ENCODE measurements around the gene NDUFS8. TPM values are rescaled to one million over a fixed set of nuclear protein-coding genes. Genes with fewer than 3 reads are reported as not detected.

Gene NDUFS8
- total and polyA plus RNA-seq, 2 experiments from 2014 or later, result 114 to 219 TPM

DNA sequence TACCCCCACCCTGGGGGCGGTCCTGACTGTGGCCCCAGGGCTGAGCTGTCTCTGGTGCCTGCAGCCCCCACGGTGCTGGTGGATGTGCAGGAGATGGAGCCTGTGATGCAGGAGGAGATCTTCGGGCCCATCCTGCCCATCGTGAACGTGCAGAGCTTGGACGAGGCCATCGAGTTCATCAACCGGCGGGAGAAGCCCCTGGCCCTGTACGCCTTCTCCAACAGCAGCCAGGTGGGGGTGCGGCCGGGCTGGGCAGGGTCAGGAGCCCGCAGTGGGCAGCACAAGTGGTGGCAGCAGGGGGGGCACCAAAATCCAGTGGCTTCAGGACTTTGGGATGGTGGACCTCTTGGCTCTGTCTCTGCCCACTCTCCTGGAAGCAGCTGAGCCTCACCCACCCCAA, 8.0 kb upstream of the NDUFS8 start:
- in situ Hi-C loops (cut with MboI), result no loop called here
- peaks cover 5% of the 10 kb centered on the region; the same call in 1 of the 2 replicates for H3F3A ChIP-seq (ENCODE audit: insufficient read depth)
- no peaks in the 10 kb centered on the region for H3K27me3 ChIP-seq (replicated peaks; ENCODE audit: insufficient read depth)
- no peak overlapping the region for H2AFZ ChIP-seq
- H3K9me2 ChIP-seq (ENCODE audit: insufficient read depth), result no peaks in the 10 kb centered on the region
- no peak overlapping the region for H3K9ac ChIP-seq
- TF ChIP-seq EZH2 (IDR thresholded peaks at IDR 0.05; ENCODE audit: insufficient read depth, poor library complexity, severe bottlenecking) (no peak), EZH2phosphoT487 (IDR thresholded peaks at IDR 0.05; ENCODE audit: insufficient read depth, low read depth) (no peak)
- peaks cover 6% of the 10 kb centered on the region for H3K4me1 ChIP-seq (ENCODE audit: insufficient read depth)
- H3K27ac ChIP-seq, result no peak overlapping the region
- peaks cover 5% of the 10 kb centered on the region; the same call in 1 of the 2 replicates for H3K79me2 ChIP-seq (ENCODE audit: insufficient read depth)
- no peak for DNase-seq
- no peaks in the 10 kb centered on the region for H3K9me3 ChIP-seq (ENCODE audit: low read depth)
- no peaks in the 10 kb centered on the region for H4K20me1 ChIP-seq (ENCODE audit: insufficient read depth)
- no peak overlapping the region for H3K4me3 ChIP-seq
- H3K4me2 ChIP-seq (ENCODE audit: unreplicated experiment), result no peak overlapping the region
- H3K36me3 ChIP-seq (ENCODE audit: low read depth), result no peaks in the 10 kb centered on the region; the same call in 1 of the 2 replicates
- 89 to 93% methylated on average over 13 of the region's 13 CpGs for WGBS, 2 experiments (ENCODE audit: low coverage in 1 of 2, low lambda C conversion rate in 2 of 2, missing lambda C conversion rate in 2 of 2)

- Histone ChIP-seq H3K36me3 (ENCODE audit: low read depth) (no peaks in the 10 kb centered on the region; the same call in 1 of the 2 replicates), H3K9me2 (ENCODE audit: insufficient read depth) (no peaks in the 10 kb centered on the region)
These were observed 6.0 kb upstream of the NDUFS8 start for GRCh38 chr11:68024508-68024907.

DNA sequence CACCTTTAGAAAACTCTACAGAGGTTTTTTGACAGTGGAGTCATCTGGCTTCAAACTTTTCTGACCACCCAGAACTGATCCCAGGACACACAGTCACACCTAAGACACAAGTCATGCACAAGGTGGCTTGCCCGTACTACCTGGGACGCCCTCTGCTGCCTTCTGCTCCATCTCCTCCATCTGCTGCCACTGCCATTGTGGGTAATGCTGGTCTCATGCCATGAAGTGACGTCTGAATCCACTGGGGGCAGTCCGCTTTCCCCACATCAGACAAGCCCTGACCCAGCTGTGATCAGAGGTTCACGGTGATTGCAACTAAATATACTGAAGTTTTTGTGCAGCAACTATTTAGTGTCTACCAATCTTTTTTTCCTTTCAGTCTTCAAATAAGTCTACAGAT, 5.4 kb upstream of the NDUFS8 start:
- Histone ChIP-seq H3K4me3 (no peak overlapping the region), H3K36me3 (ENCODE audit: low read depth) (no peaks in the 10 kb centered on the region; the same call in 1 of the 2 replicates), H3K79me2 (ENCODE audit: insufficient read depth) (peaks cover 6% of the 10 kb centered on the region; the same call in 1 of the 2 replicates), H3K4me1 (ENCODE audit: insufficient read depth) (peaks cover 29% of the 10 kb centered on the region), H2AFZ (no peak overlapping the region), H3K27ac (no peak overlapping the region), H4K20me1 (ENCODE audit: insufficient read depth) (no peaks in the 10 kb centered on the region), H3K9me3 (ENCODE audit: low read depth) (no peaks in the 10 kb centered on the region), H3K9me2 (ENCODE audit: insufficient read depth) (no peaks in the 10 kb centered on the region), H3K27me3 (replicated peaks; ENCODE audit: insufficient read depth) (no peaks in the 10 kb centered on the region), H3F3A (ENCODE audit: insufficient read depth) (peaks cover 24% of the 10 kb centered on the region), H3K9ac (no peak overlapping the region), H3K4me2 (ENCODE audit: unreplicated experiment) (no peak overlapping the region)
- no peak for DNase-seq
- TF ChIP-seq EZH2phosphoT487 (IDR thresholded peaks at IDR 0.05; ENCODE audit: insufficient read depth, low read depth) (no peak), EZH2 (IDR thresholded peaks at IDR 0.05; ENCODE audit: insufficient read depth, poor library complexity, severe bottlenecking) (no peak)
- WGBS, 2 experiments (ENCODE audit: low coverage in 1 of 2, low lambda C conversion rate in 2 of 2, missing lambda C conversion rate in 2 of 2), result 85 to 87% methylated on average over 5 of the region's 5 CpGs
- in situ Hi-C loops (cut with MboI), result no loop called here

More at GRCh38 chr11:68024508-68024907, 6.0 kb upstream of the NDUFS8 start:
- whole genome bisulfite sequencing, 2 experiments (ENCODE audit: low coverage in 1 of 2, low lambda C conversion rate in 2 of 2, missing lambda C conversion rate in 2 of 2), result 80 to 87% methylated on average over 5 of the region's 5 CpGs
- no peaks in the 10 kb centered on the region for H3K9me3 ChIP-seq (ENCODE audit: low read depth)
- H3K9ac ChIP-seq, result no peak overlapping the region
- no peaks in the 10 kb centered on the region for H3K27me3 ChIP-seq (replicated peaks; ENCODE audit: insufficient read depth)
- H2AFZ ChIP-seq, result no peak overlapping the region
- H3K79me2 ChIP-seq (ENCODE audit: insufficient read depth), result peaks cover 6% of the 10 kb centered on the region; the same call in 1 of the 2 replicates
- TF ChIP-seq EZH2phosphoT487 (IDR thresholded peaks at IDR 0.05; ENCODE audit: insufficient read depth, low read depth) (no peak), EZH2 (IDR thresholded peaks at IDR 0.05; ENCODE audit: insufficient read depth, poor library complexity, severe bottlenecking) (no peak)
- no peak overlapping the region for H3K4me3 ChIP-seq
- H3K4me1 ChIP-seq (ENCODE audit: insufficient read depth), result peaks cover 24% of the 10 kb centered on the region
- no peak overlapping the region for H3K4me2 ChIP-seq (ENCODE audit: unreplicated experiment)
- in situ Hi-C loops (cut with MboI), result no loop called here
- H3K27ac ChIP-seq, result no peak overlapping the region
- no peak for DNase-seq
- peaks cover 21% of the 10 kb centered on the region for H3F3A ChIP-seq (ENCODE audit: insufficient read depth)
- H4K20me1 ChIP-seq (ENCODE audit: insufficient read depth), result no peaks in the 10 kb centered on the region

DNA sequence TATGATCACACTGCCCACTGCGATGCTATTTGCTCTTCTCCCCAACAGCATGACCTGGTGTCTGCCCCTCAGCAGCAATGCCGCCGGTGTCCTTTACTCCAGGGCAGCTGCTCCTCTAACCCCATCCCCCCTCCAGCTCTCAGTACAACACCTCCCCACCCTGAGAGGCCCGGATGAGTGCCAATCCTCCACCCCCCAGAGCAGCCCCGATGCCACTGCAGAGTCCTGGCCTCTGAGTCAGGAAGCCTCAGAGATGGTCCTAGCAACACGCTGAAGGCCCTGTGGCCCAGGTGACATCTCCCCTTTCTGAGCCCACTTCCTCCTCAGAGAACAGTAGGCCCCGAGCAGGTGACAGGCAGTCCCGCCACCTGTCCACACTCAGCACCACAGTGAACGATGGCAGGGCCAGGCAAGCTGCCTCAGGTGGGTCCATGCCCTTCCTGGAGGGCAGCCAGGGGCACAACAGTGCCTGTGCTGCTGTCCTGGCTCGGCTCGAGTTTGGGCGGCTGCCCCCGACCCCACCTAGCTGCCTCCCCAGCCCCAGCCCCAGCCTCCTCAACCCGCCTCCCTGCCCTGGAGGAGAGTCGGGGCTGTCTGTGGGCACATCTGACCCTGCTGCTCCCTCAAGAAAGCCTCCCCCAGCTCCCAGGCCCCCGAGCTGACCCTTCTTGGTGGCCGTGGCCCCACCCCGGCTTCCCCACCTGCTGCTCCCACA, 3.9 kb upstream of the NDUFS8 start:
- H3K79me2 ChIP-seq (ENCODE audit: insufficient read depth), result peaks cover 16% of the 10 kb centered on the region
- no peaks in the 10 kb centered on the region for H3K27me3 ChIP-seq (replicated peaks; ENCODE audit: insufficient read depth)
- DNase-seq, result no peak
- no peak overlapping the region for H3K4me2 ChIP-seq (ENCODE audit: unreplicated experiment)
- no peaks in the 10 kb centered on the region for H3K9me2 ChIP-seq (ENCODE audit: insufficient read depth)
- no peaks in the 10 kb centered on the region; the same call in 1 of the 2 replicates for H3K36me3 ChIP-seq (ENCODE audit: low read depth)
- no peak overlapping the region for H3K4me3 ChIP-seq
- H2AFZ ChIP-seq, result no peak overlapping the region
- peaks cover 33% of the 10 kb centered on the region for H3K4me1 ChIP-seq (ENCODE audit: insufficient read depth)
- peak overlapping the region; percentile 97; the same call in 1 of the 2 replicates for H3K27ac ChIP-seq
- no peak for TF ChIP-seq EZH2 (IDR thresholded peaks at IDR 0.05; ENCODE audit: insufficient read depth, poor library complexity, severe bottlenecking)
- no peak for TF ChIP-seq EZH2phosphoT487 (IDR thresholded peaks at IDR 0.05; ENCODE audit: insufficient read depth, low read depth)
- H3K9me3 ChIP-seq (ENCODE audit: low read depth), result no peaks in the 10 kb centered on the region
- 89 to 92% methylated on average over 11 to 18 of the region's 18 CpGs for whole genome bisulfite sequencing, 2 experiments (ENCODE audit: low coverage in 1 of 2, low lambda C conversion rate in 2 of 2, missing lambda C conversion rate in 2 of 2)
- peaks cover 24% of the 10 kb centered on the region for H3F3A ChIP-seq (ENCODE audit: insufficient read depth)
- H4K20me1 ChIP-seq (ENCODE audit: insufficient read depth), result no peaks in the 10 kb centered on the region
- in situ Hi-C loops (cut with MboI), result no loop called here
- H3K9ac ChIP-seq, result peak overlapping the region; percentile 77
